ENCODE results near the gene RAB7B.

The RAB7B gene

GRCh38 chr1:205965036-205965884 is 37.9 kb downstream of the RAB7B start:
- Histone ChIP-seq H3K4me2 (ENCODE audit: low read depth, low read length, poor library complexity, severe bottlenecking) (no peak overlapping the region), H2AFZ (ENCODE audit: low read depth, low read length, severe bottlenecking) (no peak overlapping the region), H3K27ac (ENCODE audit: low read depth, low read length) (no peak overlapping the region), H3K9ac (ENCODE audit: low read length) (no peak overlapping the region), H4K20me1 (ENCODE audit: low read depth, low read length) (no peaks in the 10 kb centered on the region), H3F3A (ENCODE audit: insufficient read depth) (no peaks in the 10 kb centered on the region), H3K9me3 (ENCODE audit: insufficient read depth, low read length) (no peaks in the 10 kb centered on the region), H3K79me2 (ENCODE audit: insufficient read depth, low read length) (no peaks in the 10 kb centered on the region), H3K27me3 (ENCODE audit: low read length) (no peaks in the 10 kb centered on the region), H3K4me3 (ENCODE audit: insufficient read depth, low read length, poor library complexity, severe bottlenecking) (no peak overlapping the region), H3K36me3 (ENCODE audit: low read length) (no peaks in the 10 kb centered on the region), H3K9me2 (replicated peaks; ENCODE audit: insufficient read depth, low read length) (no peaks in the 10 kb centered on the region)
- TF ChIP-seq EZH2phosphoT487 (conservative IDR thresholded peaks at IDR 0.05; ENCODE audit: low read length), result no peak
- TF ChIP-seq CTCF (IDR thresholded peaks at IDR 0.05; ENCODE audit: insufficient read depth, low read length, poor library complexity, severe bottlenecking), result no peak

GRCh38 chr1:205963352-205964155 is 39.6 kb downstream of the RAB7B start:
- Histone ChIP-seq H3K27me3 (ENCODE audit: low read length) (no peaks in the 10 kb centered on the region), H3K36me3 (ENCODE audit: low read length) (no peaks in the 10 kb centered on the region), H4K20me1 (ENCODE audit: low read depth, low read length) (no peaks in the 10 kb centered on the region), H3K9me2 (replicated peaks; ENCODE audit: insufficient read depth, low read length) (no peaks in the 10 kb centered on the region), H2AFZ (ENCODE audit: low read depth, low read length, severe bottlenecking) (no peak overlapping the region), H3K4me3 (ENCODE audit: insufficient read depth, low read length, poor library complexity, severe bottlenecking) (no peak overlapping the region), H3K9me3 (ENCODE audit: insufficient read depth, low read length) (no peaks in the 10 kb centered on the region), H3K79me2 (ENCODE audit: insufficient read depth, low read length) (no peaks in the 10 kb centered on the region), H3K9ac (ENCODE audit: low read length) (no peak overlapping the region), H3F3A (ENCODE audit: insufficient read depth) (no peaks in the 10 kb centered on the region), H3K27ac (ENCODE audit: low read depth, low read length) (no peak overlapping the region), H3K4me2 (ENCODE audit: low read depth, low read length, poor library complexity, severe bottlenecking) (no peak overlapping the region)
- no peak for TF ChIP-seq CTCF (IDR thresholded peaks at IDR 0.05; ENCODE audit: insufficient read depth, low read length, poor library complexity, severe bottlenecking)
- TF ChIP-seq EZH2phosphoT487 (conservative IDR thresholded peaks at IDR 0.05; ENCODE audit: low read length), result no peak

- no peaks in the 10 kb centered on the region for H4K20me1 ChIP-seq (ENCODE audit: low read depth, low read length)
- no peak overlapping the region for H3K27ac ChIP-seq (ENCODE audit: low read depth, low read length)
- H3K36me3 ChIP-seq (ENCODE audit: low read length), result no peaks in the 10 kb centered on the region
- no peaks in the 10 kb centered on the region for H3K27me3 ChIP-seq (ENCODE audit: low read length)
- no peak overlapping the region for H3K4me3 ChIP-seq (ENCODE audit: insufficient read depth, low read length, poor library complexity, severe bottlenecking)
- H3K79me2 ChIP-seq (ENCODE audit: insufficient read depth, low read length), result no peaks in the 10 kb centered on the region
- no peak overlapping the region for H2AFZ ChIP-seq (ENCODE audit: low read depth, low read length, severe bottlenecking)
- no peaks in the 10 kb centered on the region for H3K9me3 ChIP-seq (ENCODE audit: insufficient read depth, low read length)
- H3K4me2 ChIP-seq (ENCODE audit: low read depth, low read length, poor library complexity, severe bottlenecking), result no peak overlapping the region
- no peaks in the 10 kb centered on the region for H3F3A ChIP-seq (ENCODE audit: insufficient read depth)
- H3K9me2 ChIP-seq (replicated peaks; ENCODE audit: insufficient read depth, low read length), result no peaks in the 10 kb centered on the region
- no peak overlapping the region for H3K9ac ChIP-seq (ENCODE audit: low read length)
- TF ChIP-seq CTCF (IDR thresholded peaks at IDR 0.05; ENCODE audit: insufficient read depth, low read length, poor library complexity, severe bottlenecking) (no peak), EZH2phosphoT487 (conservative IDR thresholded peaks at IDR 0.05; ENCODE audit: low read length) (no peak)
Observed at GRCh38 chr1:205962821-205963221, 40.4 kb downstream of the RAB7B start.
